ENCODE results near the gene PNMA6E.

DNA sequence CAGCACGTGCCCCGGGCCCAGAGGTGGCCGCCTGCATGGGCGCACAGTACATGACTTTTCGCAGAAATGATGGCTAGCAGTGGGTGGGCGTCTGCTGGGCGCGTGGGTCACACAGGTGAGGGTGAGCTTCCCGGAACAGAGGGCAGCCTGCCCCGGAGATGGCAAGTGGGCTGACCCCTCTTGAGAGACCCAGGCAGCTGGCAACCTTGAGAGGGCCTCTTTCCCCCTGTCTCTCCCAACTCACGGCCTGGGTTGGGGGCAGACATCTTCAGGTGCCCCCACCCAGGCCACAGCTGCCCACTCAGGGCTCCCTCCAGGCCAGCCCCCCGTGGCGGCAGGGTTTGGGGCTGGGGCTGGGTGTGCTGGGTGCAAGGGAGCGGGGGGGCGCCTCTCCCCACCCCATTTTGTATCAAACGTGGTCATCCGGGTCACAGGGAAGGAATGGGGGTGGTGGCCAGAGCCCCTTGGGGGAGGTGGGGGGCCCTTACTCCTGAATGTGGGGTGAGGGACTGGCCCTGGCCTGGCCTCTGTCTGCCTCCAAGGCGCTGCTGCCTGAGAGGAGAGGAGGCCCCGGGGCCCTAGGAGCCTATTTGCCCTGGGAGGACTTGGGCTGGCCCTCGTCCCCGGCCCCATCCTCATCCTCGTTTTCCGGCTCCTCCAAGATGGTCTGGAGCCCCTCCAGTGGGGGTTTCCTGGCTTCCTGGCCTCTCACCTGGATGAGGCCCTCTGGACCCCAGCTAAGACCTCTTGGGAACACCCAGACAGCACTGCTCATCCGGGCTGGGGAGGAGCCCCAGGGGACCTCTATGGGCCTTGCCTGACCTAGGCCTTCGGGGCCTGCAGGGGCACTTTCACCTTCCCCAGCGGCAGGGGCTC is 4.6 kb downstream of the PNMA6E start:
- TF ChIP-seq, protein P1, sequence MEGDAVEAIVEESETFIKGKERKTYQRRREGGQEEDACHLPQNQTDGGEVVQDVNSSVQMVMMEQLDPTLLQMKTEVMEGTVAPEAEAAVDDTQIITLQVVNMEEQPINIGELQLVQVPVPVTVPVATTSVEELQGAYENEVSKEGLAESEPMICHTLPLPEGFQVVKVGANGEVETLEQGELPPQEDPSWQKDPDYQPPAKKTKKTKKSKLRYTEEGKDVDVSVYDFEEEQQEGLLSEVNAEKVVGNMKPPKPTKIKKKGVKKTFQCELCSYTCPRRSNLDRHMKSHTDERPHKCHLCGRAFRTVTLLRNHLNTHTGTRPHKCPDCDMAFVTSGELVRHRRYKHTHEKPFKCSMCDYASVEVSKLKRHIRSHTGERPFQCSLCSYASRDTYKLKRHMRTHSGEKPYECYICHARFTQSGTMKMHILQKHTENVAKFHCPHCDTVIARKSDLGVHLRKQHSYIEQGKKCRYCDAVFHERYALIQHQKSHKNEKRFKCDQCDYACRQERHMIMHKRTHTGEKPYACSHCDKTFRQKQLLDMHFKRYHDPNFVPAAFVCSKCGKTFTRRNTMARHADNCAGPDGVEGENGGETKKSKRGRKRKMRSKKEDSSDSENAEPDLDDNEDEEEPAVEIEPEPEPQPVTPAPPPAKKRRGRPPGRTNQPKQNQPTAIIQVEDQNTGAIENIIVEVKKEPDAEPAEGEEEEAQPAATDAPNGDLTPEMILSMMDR (IDR thresholded peaks at IDR 0.05): no peak
- no peak for TF ChIP-seq POLR2A (IDR thresholded peaks at IDR 0.05)

Data from adrenal gland (tissue), 5 donors.